Left renal cortex interstitium (tissue), 4 donors: ENCODE results near the gene ZFR. TPM values are rescaled to one million over a fixed set of nuclear protein-coding genes. Genes with fewer than 3 reads are reported as not detected.
"Not testable (repeated sequence)": the region's sequence is repeated elsewhere in the genome, so short reads cannot be mapped to it uniquely, and the experiment has no call there.

Experiments
- DNase-seq, 4 donors: peaks; one replicate each; pipeline ENCODE4 v3.0.0-alpha.2; 2013; ENCODE audit warnings: low read depth in 4 of 4, low spot score in 2 of 4, missing footprints in 1 of 4
- polyA plus RNA-seq, 4 donors: library from polyadenylated mRNA; unstranded; fragments of 120-200 nt; gene quantifications; one replicate each; pipeline ENCODE4 v1.2.1, GENCODE V29; 2013; ENCODE audit not compliant: insufficient read length in 4 of 4

ZFR gene
- polyA plus RNA-seq, 4 donors = 106 to 129 (median 120) TPM

GRCh38 chr5:32419791-32420190, 24.7 kb downstream of the ZFR start:
- DNase-seq = no peak

GRCh38 chr5:32413466-32414263, 30.9 kb downstream of the ZFR start:
- no peak for DNase-seq

- DNase-seq = no peak
Observed at GRCh38 chr5:32410630-32411029, 33.9 kb downstream of the ZFR start.

GRCh38 chr5:32406650-32407049, 37.9 kb downstream of the ZFR start:
- no peak for DNase-seq

- no peak for DNase-seq
Observed at GRCh38 chr5:32405507-32405906, 39.0 kb downstream of the ZFR start.

- DNase-seq = no peak
Observed at GRCh38 chr5:32403760-32404159, 40.8 kb downstream of the ZFR start.

- no peak for DNase-seq
Observed at GRCh38 chr5:32400401-32400800, 44.1 kb downstream of the ZFR start.

GRCh38 chr5:32398754-32399153, 45.8 kb downstream of the ZFR start:
- DNase-seq = not testable (repeated sequence)

- DNase-seq = no peak
Observed at GRCh38 chr5:32394981-32395380, 49.6 kb downstream of the ZFR start.

GRCh38 chr5:32392039-32392438, 52.5 kb downstream of the ZFR start:
- DNase-seq = no peak

GRCh38 chr5:32390819-32391591, 53.5 kb downstream of the ZFR start:
- no peak for DNase-seq

- DNase-seq = no peak
Observed at GRCh38 chr5:32388432-32389129, 56.0 kb downstream of the ZFR start.

- DNase-seq = no peak
Observed at GRCh38 chr5:32387841-32388240, 56.7 kb downstream of the ZFR start.

- DNase-seq = no peak
Observed at GRCh38 chr5:32387211-32387610, 57.3 kb downstream of the ZFR start.

- DNase-seq = no peak
Observed at GRCh38 chr5:32384621-32385020, 59.9 kb downstream of the ZFR start.

GRCh38 chr5:32383586-32383985, 61.0 kb downstream of the ZFR start:
- DNase-seq = no peak

GRCh38 chr5:32383065-32383464, 61.5 kb downstream of the ZFR start:
- no peak for DNase-seq

- DNase-seq = no peak
Observed at GRCh38 chr5:32379421-32379820, 65.1 kb downstream of the ZFR start.

- DNase-seq = no peak
Observed at GRCh38 chr5:32378966-32379365, 65.6 kb downstream of the ZFR start.

- DNase-seq = no peak
Observed at GRCh38 chr5:32369542-32370155, 74.9 kb downstream of the ZFR start.

- DNase-seq = no peak
Observed at GRCh38 chr5:32369032-32369431, 75.5 kb downstream of the ZFR start.
